Cardiac muscle cell (in vitro differentiated cells and primary cell): ENCODE data around the gene BANF2. TPM values are rescaled to one million over a fixed set of nuclear protein-coding genes. Genes with fewer than 3 reads are reported as not detected.
"Not testable (repeated sequence)": the region's sequence is repeated elsewhere in the genome, so short reads cannot be mapped to it uniquely, and the experiment has no call there.

ENCODE experiments used
- DNase-seq, 2 donors: peaks; one replicate each; pipeline versions ENCODE4 v3.0.0 to v3.0.0-alpha.2; 2010 to 2017; ENCODE audit warnings: low read depth in 1 of 2, low spot score in 1 of 2
- H3K27ac ChIP-seq: fragments of 200-600 bp; sonication (generic); 2 replicates; pipeline ENCODE4 v1.5.1; 2016
- H3K27me3 ChIP-seq: fragments of 200-600 bp; sonication (generic); 2 replicates; pipeline ENCODE4 v1.6.0; 2016; ENCODE audit warnings: control low read depth
- H3K36me3 ChIP-seq: fragments of 200-600 bp; sonication (generic); 2 replicates; pipeline ENCODE4 v1.5.1; 2016; ENCODE audit warnings: control low read depth
- H3K4me1 ChIP-seq: fragments of 200-600 bp; sonication (generic); 2 replicates; pipeline ENCODE4 v1.8.1; 2017; ENCODE audit warnings: low read depth, mild to moderate bottlenecking, mixed run types
- H3K4me3 ChIP-seq: fragments of 200-600 bp; sonication (generic); 2 replicates; pipeline ENCODE4 v1.5.1; 2016; ENCODE audit warnings: mild to moderate bottlenecking
- H3K9me3 ChIP-seq: fragments of 200-600 bp; sonication (generic); 2 replicates; pipeline ENCODE4 v1.5.1; 2017; ENCODE audit warnings: low read depth, mild to moderate bottlenecking, control low read depth
- polyA plus RNA-seq: library from polyadenylated mRNA; unstranded; fragments of >200 nt; fragmentation: Nextera tagmentation; extraction: Ambion mirVana; gene quantifications from 2 replicates; pipeline ENCODE4 v1.2.1, GENCODE V29; 2016
- total RNA-seq: library from RNA; depleted of rRNA; stranded (reverse); fragments of >200 nt; gene quantifications from 2 replicates; pipeline ENCODE4 v1.2.3, GENCODE V29; 2016
- TF ChIP-seq, protein P1 (sequence below): IDR thresholded peaks from 2 replicates; pipeline ENCODE4 v1.5.1; 2012; ENCODE audit warnings: low read depth, mild to moderate bottlenecking, low read length

BANF2 gene
- total and polyA plus RNA-seq, 2 experiments from 2014 or later = not detected

DNA sequence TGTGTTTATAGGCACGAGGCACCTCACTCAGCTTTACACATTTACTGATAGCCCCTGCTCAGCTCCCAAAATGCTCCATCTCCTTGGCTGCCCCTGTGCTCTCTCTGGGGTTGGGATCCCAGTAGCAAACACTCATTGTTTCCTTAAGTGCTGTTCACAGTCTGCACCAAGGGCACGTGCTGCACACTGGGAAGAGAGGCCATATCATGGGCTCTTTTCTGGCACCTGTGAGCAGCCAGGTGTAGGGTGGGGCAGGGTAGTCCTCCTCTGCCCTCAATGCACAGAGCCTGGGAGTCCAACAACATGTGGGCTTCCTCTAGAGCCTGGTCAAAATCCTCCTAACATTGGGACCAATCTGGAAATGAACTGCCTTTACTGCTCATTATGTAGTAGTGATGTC, 67.9 kb downstream of the BANF2 start:
- no peaks in the 10 kb centered on the region for H3K9me3 ChIP-seq
- H3K27me3 ChIP-seq = no peaks in the 10 kb centered on the region
- peaks cover 3% of the 10 kb centered on the region for H3K4me1 ChIP-seq
- H3K36me3 ChIP-seq = no peaks in the 10 kb centered on the region
- no peak overlapping the region for H3K27ac ChIP-seq
- no peak overlapping the region for H3K4me3 ChIP-seq
- no peak for DNase-seq
- TF ChIP-seq, protein P1, sequence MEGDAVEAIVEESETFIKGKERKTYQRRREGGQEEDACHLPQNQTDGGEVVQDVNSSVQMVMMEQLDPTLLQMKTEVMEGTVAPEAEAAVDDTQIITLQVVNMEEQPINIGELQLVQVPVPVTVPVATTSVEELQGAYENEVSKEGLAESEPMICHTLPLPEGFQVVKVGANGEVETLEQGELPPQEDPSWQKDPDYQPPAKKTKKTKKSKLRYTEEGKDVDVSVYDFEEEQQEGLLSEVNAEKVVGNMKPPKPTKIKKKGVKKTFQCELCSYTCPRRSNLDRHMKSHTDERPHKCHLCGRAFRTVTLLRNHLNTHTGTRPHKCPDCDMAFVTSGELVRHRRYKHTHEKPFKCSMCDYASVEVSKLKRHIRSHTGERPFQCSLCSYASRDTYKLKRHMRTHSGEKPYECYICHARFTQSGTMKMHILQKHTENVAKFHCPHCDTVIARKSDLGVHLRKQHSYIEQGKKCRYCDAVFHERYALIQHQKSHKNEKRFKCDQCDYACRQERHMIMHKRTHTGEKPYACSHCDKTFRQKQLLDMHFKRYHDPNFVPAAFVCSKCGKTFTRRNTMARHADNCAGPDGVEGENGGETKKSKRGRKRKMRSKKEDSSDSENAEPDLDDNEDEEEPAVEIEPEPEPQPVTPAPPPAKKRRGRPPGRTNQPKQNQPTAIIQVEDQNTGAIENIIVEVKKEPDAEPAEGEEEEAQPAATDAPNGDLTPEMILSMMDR = no peak

DNA sequence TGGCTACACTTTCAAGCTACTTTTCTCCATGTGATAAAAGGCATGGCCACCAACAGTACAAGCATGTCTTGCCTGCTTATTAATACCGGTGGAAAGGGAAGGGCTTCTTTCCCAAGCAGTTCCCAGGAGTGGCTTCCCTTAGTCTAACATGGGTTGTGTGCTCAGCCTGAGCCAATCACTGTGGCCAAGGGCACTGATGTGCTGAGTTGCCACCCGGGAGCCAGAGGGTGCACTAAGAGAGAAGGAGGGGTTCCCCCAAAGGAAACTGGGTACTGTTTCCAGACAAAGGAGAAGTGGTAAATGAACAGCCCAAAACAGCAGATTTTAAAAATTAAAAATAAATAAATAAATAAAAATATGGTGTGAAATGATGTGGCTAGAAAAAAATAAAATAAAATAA, 68.5 kb downstream of the BANF2 start:
- peaks cover 3% of the 10 kb centered on the region for H3K4me1 ChIP-seq
- H3K9me3 ChIP-seq = no peaks in the 10 kb centered on the region
- H3K36me3 ChIP-seq = no peaks in the 10 kb centered on the region
- no peaks in the 10 kb centered on the region for H3K27me3 ChIP-seq
- DNase-seq = no peak
- TF ChIP-seq, protein P1 = no peak
- H3K4me3 ChIP-seq = no peak overlapping the region
- no peak overlapping the region for H3K27ac ChIP-seq

DNA sequence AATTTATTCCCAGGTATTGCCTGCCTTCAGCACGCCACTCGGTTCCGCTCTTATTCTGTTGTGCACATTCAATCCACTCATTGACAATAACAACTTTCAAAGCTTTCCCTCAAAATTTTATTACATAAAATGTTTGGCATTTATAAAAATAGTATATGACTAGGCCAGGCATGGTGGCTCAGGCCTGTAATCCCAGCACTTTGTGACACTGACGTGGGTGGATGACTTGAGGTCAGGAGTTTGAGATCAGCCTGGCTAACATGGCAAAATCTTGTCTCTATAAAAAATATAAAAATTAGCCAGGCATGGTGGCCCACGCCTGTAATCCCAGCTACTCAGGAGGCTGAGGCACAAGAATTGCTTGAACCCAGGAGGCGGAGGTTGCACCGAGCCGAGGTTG, 70.0 kb downstream of the BANF2 start:
- H3K9me3 ChIP-seq, H3K27me3 ChIP-seq, DNase-seq: not testable (repeated sequence)

DNA sequence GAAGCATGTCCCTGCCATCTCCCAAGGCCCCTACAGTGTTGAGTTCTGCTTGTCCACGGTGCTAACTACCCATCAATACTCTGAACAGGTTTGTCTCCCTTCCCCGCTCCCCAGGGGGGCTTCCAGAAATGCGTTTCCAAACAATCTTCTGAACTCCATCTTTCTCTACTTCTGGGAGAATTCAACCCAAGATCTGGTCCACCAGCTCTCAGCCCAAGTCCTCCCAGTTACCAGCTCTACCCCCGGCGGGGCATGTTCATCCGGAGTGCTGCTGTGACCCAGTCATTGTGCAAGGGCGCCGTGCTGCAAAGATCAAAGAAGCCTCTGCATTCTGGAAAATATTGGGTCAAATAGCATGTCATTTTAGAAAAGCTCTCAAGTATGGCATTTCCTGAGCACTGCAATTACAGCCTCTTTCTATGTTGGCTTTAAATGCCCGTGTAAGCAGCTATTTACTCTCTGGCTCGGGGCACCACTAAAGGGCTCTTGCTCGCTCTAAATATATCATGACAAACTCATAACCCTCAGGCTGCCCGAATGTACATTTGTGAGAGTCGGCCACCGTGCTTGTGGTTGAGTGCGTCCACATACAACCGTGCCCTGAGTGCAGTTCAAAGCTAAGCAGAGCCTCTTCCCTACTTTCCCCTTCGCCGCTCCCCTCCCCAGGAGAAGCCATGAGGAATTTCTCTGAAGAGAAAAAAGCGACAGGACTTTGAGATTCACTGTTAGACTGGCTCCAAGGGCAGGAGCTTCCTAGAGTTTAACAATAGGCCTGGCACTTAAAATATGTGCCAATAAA, 71.6 kb downstream of the BANF2 start:
- Histone ChIP-seq H3K4me3 (no peak overlapping the region), H3K36me3 (no peaks in the 10 kb centered on the region), H3K27me3 (no peaks in the 10 kb centered on the region), H3K27ac (no peak overlapping the region), H3K4me1 (peaks cover 3% of the 10 kb centered on the region), H3K9me3 (no peaks in the 10 kb centered on the region)
- TF ChIP-seq, protein P1 = no peak
- peak in 1 of 2 donors; percentile 5 for DNase-seq

More for the DNA sequence above, 70.0 kb downstream of the BANF2 start:
- not testable (repeated sequence) for H3K36me3 ChIP-seq, H3K4me3 ChIP-seq, H3K27ac ChIP-seq, H3K4me1 ChIP-seq

DNA sequence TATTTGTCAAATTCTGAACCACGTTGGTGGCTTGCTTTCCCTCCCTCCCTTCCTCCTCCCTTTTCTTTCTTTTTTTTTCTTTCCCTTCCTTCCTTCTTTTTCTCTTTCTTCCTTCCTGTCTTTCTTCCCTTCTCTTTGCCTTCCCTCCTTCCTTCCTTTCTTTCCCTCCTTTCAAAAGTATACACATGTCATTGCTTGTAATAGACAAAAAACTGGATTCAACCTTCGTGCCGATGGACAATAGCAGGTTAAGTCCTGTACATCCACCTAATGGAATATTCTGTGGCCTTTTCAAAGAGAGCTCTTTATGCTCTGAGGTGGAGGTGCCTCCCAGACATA, 72.2 kb downstream of the BANF2 start:
- TF ChIP-seq, protein P1 = no peak
- peaks cover 3% of the 10 kb centered on the region for H3K4me1 ChIP-seq
- DNase-seq = no peak
- no peaks in the 10 kb centered on the region for H3K9me3 ChIP-seq
- no peaks in the 10 kb centered on the region for H3K27me3 ChIP-seq
- H3K27ac ChIP-seq = no peak overlapping the region
- H3K4me3 ChIP-seq = no peak overlapping the region
- H3K36me3 ChIP-seq = no peaks in the 10 kb centered on the region

DNA sequence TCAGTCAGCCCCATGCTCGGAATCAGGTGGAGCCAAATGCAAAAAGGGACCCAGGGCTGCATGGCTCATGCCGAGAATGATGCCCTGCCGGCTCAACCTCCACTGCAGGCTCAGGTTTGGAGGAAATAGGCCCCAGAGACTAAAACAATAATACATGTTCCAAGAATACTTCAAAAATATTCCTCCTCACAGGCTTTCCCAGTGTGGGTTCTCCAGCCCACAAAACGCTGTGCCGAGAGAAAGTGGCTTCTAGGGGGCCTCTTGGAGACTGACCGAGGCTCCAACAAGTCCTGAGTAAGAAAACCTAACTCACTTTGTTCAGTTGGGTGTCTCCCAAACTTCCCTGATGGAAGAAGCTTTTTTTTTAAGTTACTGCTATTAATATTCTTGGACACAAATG, 73.9 kb downstream of the BANF2 start:
- peaks cover 3% of the 10 kb centered on the region for H3K4me1 ChIP-seq
- no peak for DNase-seq
- no peaks in the 10 kb centered on the region for H3K36me3 ChIP-seq
- H3K4me3 ChIP-seq = no peak overlapping the region
- no peaks in the 10 kb centered on the region for H3K27me3 ChIP-seq
- H3K27ac ChIP-seq = no peak overlapping the region
- no peaks in the 10 kb centered on the region for H3K9me3 ChIP-seq
- TF ChIP-seq, protein P1 = no peak
